H1 (cell line): ENCODE measurements around the gene TP53I3. TPM values are rescaled to one million over a fixed set of nuclear protein-coding genes. Genes with fewer than 3 reads are reported as not detected.

Experiments used
- CTCF ChIA-PET: fragments of 300-600 bp; sonication (Branson Sonifier 250); formaldehyde crosslinking; loops from one replicate; lab custom pipeline; 2021; ENCODE audit not compliant: partially characterized antibody; lab: Charles Lee
- POLR2A ChIA-PET: fragments of 300-600 bp; sonication (Branson Sonifier 250); formaldehyde crosslinking; loops from one replicate; lab custom pipeline; 2021; ENCODE audit warnings: inconsistent platforms; ENCODE audit not compliant: partially characterized antibody; lab: Charles Lee
- DNase-seq, 2 experiments: peaks; one replicate each; pipeline versions ENCODE4 v3.0.0 to v3.0.0-alpha.2; 2010 to 2022; ENCODE audit warnings: low spot score in 2 of 2, low read depth in 1 of 2, mixed read lengths in 1 of 2
- FAIRE-seq: peaks from 2 replicates; lab custom pipeline; 2011; peaks lifted over from hg19 to GRCh38; lab: Jason Lieb, UNC
- H2AFZ ChIP-seq: 2 replicates; pipeline ENCODE4 v1.8.1; 2012; ENCODE audit warnings: low read length, inconsistent platforms
- H2AK5ac ChIP-seq: 2 replicates; pipeline ENCODE4 v1.6.1; 2013; ENCODE audit warnings: low read depth, low read length
- H2BK120ac ChIP-seq: replicated peaks from 2 replicates; pipeline ENCODE3; 2013; ENCODE audit warnings: low read depth, low read length, inconsistent platforms
- H2BK12ac ChIP-seq: 2 replicates; pipeline ENCODE4 v1.6.1; 2013; ENCODE audit warnings: low read depth, low read length
- H2BK15ac ChIP-seq: 2 replicates; pipeline ENCODE4 v1.6.1; 2013; ENCODE audit warnings: low read length
- H2BK20ac ChIP-seq: 2 replicates; pipeline ENCODE4 v1.6.1; 2013; ENCODE audit warnings: low read length
- H2BK5ac ChIP-seq: 2 replicates; pipeline ENCODE4 v1.6.1; 2013; ENCODE audit warnings: low read depth, low read length
- H3K14ac ChIP-seq: 2 replicates; pipeline ENCODE4 v1.6.1; 2013; ENCODE audit warnings: inconsistent platforms; ENCODE audit not compliant: insufficient read length
- H3K18ac ChIP-seq: 2 replicates; pipeline ENCODE4 v1.6.1; 2013; ENCODE audit warnings: low read length; ENCODE audit errors: extremely low read depth
- H3K23ac ChIP-seq: 2 replicates; pipeline ENCODE4 v1.6.1; 2013; ENCODE audit warnings: inconsistent platforms; ENCODE audit not compliant: insufficient read length
- H3K23me2 ChIP-seq: 2 replicates; pipeline ENCODE4 v1.6.1; 2013; ENCODE audit warnings: low read depth, low read length
- H3K27ac ChIP-seq: 2 replicates; pipeline ENCODE4 v1.6.1; 2011; ENCODE audit warnings: low read depth, low read length, inconsistent platforms
- H3K27me3 ChIP-seq, 4 experiments: replicated peaks in 1 of 4; 1 replicate in 1 of 4; 2 replicates in 3 of 4; pipeline versions ENCODE4 v1.6.1 to v1.8.1; 2011 to 2013; ENCODE audit warnings: low read length in 3 of 4, mild to moderate bottlenecking in 3 of 4, inconsistent platforms in 2 of 4, mixed read lengths in 2 of 4, moderate library complexity in 1 of 4; ENCODE audit not compliant: control insufficient read depth in 3 of 4, insufficient read depth in 3 of 4; ENCODE audit errors: extremely low read depth in 1 of 4
- H3K36me3 ChIP-seq, 4 experiments: 2 replicates each; pipeline versions ENCODE4 v1.6.1 to v1.8.1; 2011 to 2013; ENCODE audit warnings: mild to moderate bottlenecking in 4 of 4, low read length in 3 of 4, moderate library complexity in 2 of 4, control low read depth in 1 of 4, inconsistent platforms in 1 of 4; ENCODE audit not compliant: insufficient read depth in 4 of 4, control insufficient read depth in 2 of 4
- H3K4ac ChIP-seq: replicated peaks from 2 replicates; pipeline ENCODE3; 2013; ENCODE audit warnings: low read length, low read depth, mixed read lengths, inconsistent platforms; ENCODE audit not compliant: insufficient read length
- H3K4me1 ChIP-seq, 4 experiments: replicated peaks in 1 of 4; 1 replicate in 1 of 4; 2 replicates in 3 of 4; pipeline versions ENCODE4 v1.6.1 to v1.8.1; 2011 to 2013; ENCODE audit warnings: low read length in 3 of 4, inconsistent platforms in 2 of 4, mixed read lengths in 1 of 4; ENCODE audit not compliant: insufficient read depth in 4 of 4, control insufficient read depth in 3 of 4
- H3K4me2 ChIP-seq, 2 experiments: 2 replicates each; pipeline versions ENCODE4 v1.6.1 to v1.8.1; 2011 to 2013; ENCODE audit warnings: low read depth in 2 of 2, low read length in 2 of 2, control low read depth in 1 of 2, inconsistent platforms in 1 of 2, mild to moderate bottlenecking in 1 of 2; ENCODE audit not compliant: insufficient read depth in 1 of 2
- H3K4me3 ChIP-seq, 4 experiments: fragments of 200-600, 300-600 bp in 1 of 4; sonication (generic), shearing (Covaris generic), sonication (Bioruptor Twin) in 1 of 4; 2 replicates each; pipeline versions ENCODE4 v1.5.1 to v1.8.1; 2011 to 2016; ENCODE audit warnings: low read length in 4 of 4, low read depth in 3 of 4, control low read depth in 2 of 4, inconsistent platforms in 2 of 4, mild to moderate bottlenecking in 2 of 4, mixed read lengths in 1 of 4, moderate library complexity in 1 of 4; ENCODE audit not compliant: insufficient read depth in 2 of 4; ENCODE audit errors: extremely low read depth in 1 of 4
- H3K56ac ChIP-seq: replicated peaks from 2 replicates; pipeline ENCODE3; 2013; ENCODE audit warnings: low read depth, mild to moderate bottlenecking, mixed read lengths, low read length, inconsistent platforms; ENCODE audit not compliant: insufficient read length
- H3K79me1 ChIP-seq: 2 replicates; pipeline ENCODE4 v1.6.1; 2013; ENCODE audit warnings: low read depth, low read length, control low read depth
- H3K79me2 ChIP-seq, 2 experiments: 2 replicates each; pipeline versions ENCODE4 v1.6.1 to v1.8.1; 2012 to 2013; ENCODE audit warnings: low read length in 2 of 2, mild to moderate bottlenecking in 2 of 2, inconsistent platforms in 1 of 2; ENCODE audit not compliant: insufficient read depth in 2 of 2, control insufficient read depth in 1 of 2
- H3K9ac ChIP-seq, 4 experiments: replicated peaks in 1 of 4; 1 replicate in 1 of 4; 2 replicates in 3 of 4; pipeline versions ENCODE4 v1.6.1 to v1.8.1; 2011 to 2013; ENCODE audit warnings: low read depth in 3 of 4, low read length in 3 of 4, control low read depth in 2 of 4, mild to moderate bottlenecking in 2 of 4, moderate library complexity in 2 of 4, inconsistent platforms in 1 of 4; ENCODE audit errors: extremely low read depth in 1 of 4
- H3K9me3 ChIP-seq, 2 experiments: 2 replicates each; pipeline versions ENCODE4 v1.6.1 to v1.8.1; 2012 to 2013; ENCODE audit warnings: mild to moderate bottlenecking in 2 of 2, moderate library complexity in 2 of 2, control low read depth in 1 of 2, inconsistent platforms in 1 of 2, low read depth in 1 of 2, low read length in 1 of 2, mixed read lengths in 1 of 2; ENCODE audit not compliant: insufficient read depth in 2 of 2
- H4K20me1 ChIP-seq, 2 experiments: replicated peaks in 1 of 2; 2 replicates each; pipeline versions ENCODE3 to v1.8.1; 2011 to 2013; ENCODE audit warnings: inconsistent platforms in 2 of 2, low read length in 2 of 2, mild to moderate bottlenecking in 1 of 2; ENCODE audit not compliant: insufficient read depth in 2 of 2, control insufficient read depth in 1 of 2
- H4K5ac ChIP-seq: 2 replicates; pipeline ENCODE4 v1.6.1; 2013; ENCODE audit warnings: low read length, low read depth, mixed read lengths, inconsistent platforms; ENCODE audit not compliant: insufficient read length
- H4K8ac ChIP-seq: 2 replicates; pipeline ENCODE4 v1.8.0; 2013; ENCODE audit warnings: mild to moderate bottlenecking, moderate library complexity, low read length, inconsistent platforms; ENCODE audit not compliant: insufficient read depth; ENCODE audit errors: extremely low read depth
- H4K91ac ChIP-seq: replicated peaks from 2 replicates; pipeline ENCODE3; 2013; ENCODE audit warnings: low read length, mixed read lengths, inconsistent platforms; ENCODE audit not compliant: insufficient read length
- BACH1 ChIP-seq: IDR thresholded peaks from 2 replicates; pipeline ENCODE4 v1.6.1; 2012; ENCODE audit warnings: low read length, improper control_type of control experiment
- JUND ChIP-seq: IDR thresholded peaks from 2 replicates; pipeline ENCODE4 v1.6.1; 2011; ENCODE audit warnings: mild to moderate bottlenecking, improper control_type of control experiment, low read length
- MAFK ChIP-seq: IDR thresholded peaks from 2 replicates; pipeline ENCODE4 v1.6.1; 2012; ENCODE audit warnings: low read depth, mild to moderate bottlenecking, improper control_type of control experiment, low read length
- SRF ChIP-seq: IDR thresholded peaks from 2 replicates; pipeline ENCODE4 v1.6.1; 2011; ENCODE audit warnings: mild to moderate bottlenecking, low read depth, low read length, moderate library complexity
- WGBS, 2 experiments: shearing (Covaris generic) in 1 of 2; methylation state at CpG; one replicate each; pipeline versions ENCODE4 v1.1.6 to v1.1.7; 2013 to 2015; ENCODE audit warnings: low lambda C conversion rate in 2 of 2, mixed read lengths in 2 of 2, inconsistent platforms in 1 of 2, low coverage in 1 of 2, missing lambda C conversion rate in 1 of 2; ENCODE audit not compliant: insufficient replicate concordance in 2 of 2, insufficient coverage in 1 of 2, insufficient read length in 1 of 2; ENCODE audit errors: extremely low coverage in 1 of 2, missing lambda C conversion rate in 1 of 2; 5-methylcytosine and 5-hydroxymethylcytosine counted together
- polyA plus RNA-seq, 7 experiments: library from polyadenylated mRNA; depleted of rRNA in 3 of 7; stranded (reverse) in 5 of 7; unstranded in 2 of 7; fragments of >200 nt in 5 of 7; fragments of 200-250 nt in 2 of 7; gene quantifications; 1 replicate in 5 of 7; 2 replicates in 1 of 7; 4 replicates in 1 of 7; pipeline versions ENCODE4 v1.2.1 to v1.2.3, GENCODE V29; 2011 to 2013; ENCODE audit warnings: missing spikeins in 2 of 7, mixed read lengths in 2 of 7
- total RNA-seq: library from RNA; stranded (reverse); fragmentation: NEBNext Ultra II Directional; extraction: Animal tissue kit (Norgen Biotek cat#: 25700); gene quantifications from 2 replicates; pipeline ENCODE4 v1.2.1, GENCODE V29; 2021

TP53I3 gene
- total and polyA plus RNA-seq, 2 of the 8 experiments (the other 6 are each of a cell fraction or from before 2014, with no cell fraction given) = 29.4 to 34.5 TPM

DNA sequence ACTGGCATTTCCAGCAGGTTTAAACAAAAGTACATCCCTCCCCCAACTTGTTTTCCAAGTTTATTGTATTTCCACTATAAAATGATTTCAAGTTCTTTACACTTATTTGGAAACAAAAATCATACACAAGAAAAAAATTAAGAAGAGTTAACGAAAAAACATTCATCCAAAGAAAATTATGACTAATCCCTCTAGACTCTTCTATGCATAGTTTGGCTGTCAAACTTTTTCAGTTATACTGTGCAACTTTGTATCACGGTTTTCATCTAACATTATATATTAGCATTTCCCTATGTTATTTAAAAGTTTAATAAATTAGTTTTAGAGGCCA is 38.1 kb downstream of the TP53I3 start:
- Histone ChIP-seq H2BK120ac (no peak overlapping the region), H3K79me2 (peaks cover 0 to 40% of the 10 kb centered on the region in 2 experiments; a peak in 3 of 4 replicates), H3K23me2 (peaks cover 5% of the 10 kb centered on the region; the same call in 1 of the 2 replicates), H3K9ac (peak overlapping the region in 1 of 4 experiments; percentile 96; a peak in 2 of 7 replicates), H3K4me1 (peaks cover 5 to 12% (median 6%) of the 10 kb centered on the region in 4 experiments; a peak in 5 of 7 replicates), H4K20me1 (no peaks in the 10 kb centered on the region), H3K4me3 (peak overlapping the region; percentile 73 to 95 (median 84)), H4K8ac (no peak overlapping the region), H3K9me3 (no peaks in the 10 kb centered on the region), H3K4ac (no peak overlapping the region), H4K5ac (no peak overlapping the region), H4K91ac (no peak overlapping the region), H3K27me3 (no peaks in the 10 kb centered on the region), H2BK15ac (no peak overlapping the region), H3K79me1 (peaks cover 2% of the 10 kb centered on the region; the same call in 1 of the 2 replicates), H3K4me2 (peak overlapping the region; percentile 29 to 73), H3K18ac (no peak overlapping the region), H3K36me3 (no peaks in the 10 kb centered on the region), H3K23ac (no peak overlapping the region), H2AFZ (no peak overlapping the region), H3K27ac (no peak overlapping the region), H2BK5ac (no peak overlapping the region), H3K14ac (no peak overlapping the region), H3K56ac (no peak overlapping the region), H2BK12ac (no peak overlapping the region), H2BK20ac (no peak overlapping the region), H2AK5ac (no peak overlapping the region)
- TF ChIP-seq JUND = no peak
- no peak for TF ChIP-seq MAFK
- TF ChIP-seq SRF = no peak
- TF ChIP-seq BACH1 = no peak
- 1% methylated on average over 2 of the region's 2 CpGs; no CpG with 5 or more reads in 1 of the 2 experiments for WGBS, 2 experiments
- FAIRE-seq (no peak), DNase-seq (no peak)
- POLR2A ChIA-PET = interaction anchor here (1.0 to 3.1 kb wide), 13 partner anchors 9 to 121 kb away, joined by 3 to 22 read pairs (median 5); partner anchors contain the start of genes ATAD2B, MFSD2B and SF3B6
- CTCF ChIA-PET = interaction anchor here (1.5 to 4.8 kb wide), 2 partner anchors 14 to 38 kb away, joined by 3 to 23 read pairs; partner anchors contain the start of gene TP53I3
